RWPE2 (cell line): ENCODE results near the gene FAM153A.
"Not testable (repeated sequence)": the region's sequence is repeated elsewhere in the genome, so short reads cannot be mapped to it uniquely, and the experiment has no call there.

Experiments used
- ATAC-seq: fragments of 200-7000 bp; cut with Tn5 transposase; 3 replicates; pipeline ENCODE4 v1.9.1; 2021; ENCODE audit warnings: low read depth
- DNase-seq: peaks from one replicate; pipeline ENCODE4 v3.0.0-alpha.2; 2020; ENCODE audit warnings: low spot score
- H3K27ac ChIP-seq: fragments of 450-650 bp; 2 replicates; pipeline ENCODE4 v1.5.1; 2017; ENCODE audit warnings: mild to moderate bottlenecking; ENCODE audit not compliant: poor library complexity, severe bottlenecking
- H3K27me3 ChIP-seq: fragments of 250-450 bp; sonication (Bioruptor Pico); 2 replicates; pipeline ENCODE4 v1.5.1; 2021; ENCODE audit warnings: mild to moderate bottlenecking, moderate library complexity; ENCODE audit not compliant: insufficient read depth, poor library complexity, severe bottlenecking
- H3K36me3 ChIP-seq: fragments of 250-450 bp; sonication (Bioruptor Pico); 2 replicates; pipeline ENCODE4 v1.5.1; 2020; ENCODE audit warnings: low read depth, mild to moderate bottlenecking, moderate library complexity
- H3K4me1 ChIP-seq: fragments of 250-450 bp; sonication (Bioruptor Pico); 2 replicates; pipeline ENCODE4 v1.5.1; 2021; ENCODE audit warnings: mild to moderate bottlenecking, moderate library complexity; ENCODE audit not compliant: insufficient read depth, poor library complexity, severe bottlenecking
- H3K4me3 ChIP-seq: fragments of 250-450 bp; sonication (Bioruptor Pico); 2 replicates; pipeline ENCODE4 v1.5.1; 2021; ENCODE audit warnings: mild to moderate bottlenecking, moderate library complexity; ENCODE audit not compliant: severe bottlenecking
- H3K9me3 ChIP-seq: fragments of 250-450 bp; sonication (Bioruptor Pico); 2 replicates; pipeline ENCODE4 v1.5.1; 2021; ENCODE audit warnings: mild to moderate bottlenecking, moderate library complexity; ENCODE audit not compliant: severe bottlenecking

FAM153A gene

DNA sequence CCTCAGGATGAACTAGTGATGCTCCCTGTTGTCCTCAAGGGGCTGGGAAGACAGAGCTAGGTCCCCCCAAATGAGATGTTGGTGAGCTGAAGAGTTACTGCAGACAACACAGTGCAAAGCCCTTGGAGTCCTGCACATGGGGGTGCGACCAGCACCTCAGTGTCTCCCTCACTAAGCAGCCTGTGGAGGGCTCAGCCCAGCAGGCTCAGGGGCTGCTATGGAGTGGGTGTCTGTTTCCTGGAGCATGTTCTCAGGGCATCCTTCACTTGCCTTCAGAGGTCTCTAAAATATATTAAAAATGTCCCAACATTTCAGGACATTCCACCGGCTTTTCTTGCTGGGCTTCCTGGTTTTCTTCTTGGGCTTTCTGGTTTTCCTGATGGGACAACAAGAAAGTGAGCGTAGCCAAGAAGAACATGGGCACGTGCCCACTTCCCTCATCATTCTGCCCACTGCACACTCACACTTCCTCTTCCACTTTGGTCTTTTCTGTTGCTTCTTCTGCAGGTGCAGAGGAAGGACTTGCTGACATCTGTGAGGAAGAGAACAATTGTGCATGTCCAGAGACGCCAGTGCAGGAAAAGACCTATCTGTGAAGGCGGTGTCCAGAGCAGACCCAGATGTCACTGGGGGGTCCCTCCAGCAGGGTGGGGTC lies 58.7 kb downstream of the FAM153A start:
- H3K4me1 ChIP-seq, DNase-seq, H3K27ac ChIP-seq, H3K27me3 ChIP-seq, H3K9me3 ChIP-seq, H3K4me3 ChIP-seq, H3K36me3 ChIP-seq, ATAC-seq: not testable (repeated sequence)

DNA sequence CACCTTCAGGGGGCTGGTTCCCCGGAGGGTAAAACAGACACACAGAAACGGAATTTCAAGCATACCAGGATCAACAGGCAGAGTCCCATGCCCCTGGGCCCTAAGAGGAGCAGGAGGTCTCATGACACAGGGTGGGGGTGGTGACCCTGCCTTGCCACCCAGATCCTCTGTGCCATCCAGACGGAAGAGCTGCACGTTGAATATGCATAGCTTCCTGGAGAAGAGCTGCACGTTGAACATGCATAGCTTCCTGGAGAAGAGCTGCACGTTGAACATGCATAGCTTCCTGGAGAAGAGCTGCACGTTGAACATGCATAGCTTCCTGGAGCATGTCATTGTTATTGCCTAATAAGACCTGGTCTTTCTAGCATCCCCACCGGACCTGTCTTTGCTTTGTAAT lies 59.9 kb downstream of the FAM153A start:
- H3K27me3 ChIP-seq, ATAC-seq, H3K4me3 ChIP-seq, H3K36me3 ChIP-seq, H3K9me3 ChIP-seq, H3K4me1 ChIP-seq, H3K27ac ChIP-seq, DNase-seq: not testable (repeated sequence)

DNA sequence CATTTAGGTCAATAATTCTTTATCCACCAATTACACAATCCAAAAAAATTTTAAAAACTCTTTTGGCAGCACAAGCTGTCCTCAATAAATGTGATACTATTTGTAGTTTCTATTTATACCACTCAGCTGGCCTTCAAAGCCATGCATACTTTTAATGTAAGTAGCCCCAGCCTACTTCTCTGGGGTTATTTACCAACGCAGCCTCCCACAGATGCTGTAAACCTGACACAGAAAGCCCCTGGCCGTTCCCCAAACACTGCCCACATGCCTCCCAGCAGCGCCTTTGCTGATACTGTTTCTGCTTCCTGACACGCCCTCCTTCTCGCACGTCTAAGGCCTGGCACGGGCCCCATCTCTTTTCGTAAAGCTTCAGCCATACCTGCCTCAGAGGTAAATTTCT lies 62.7 kb downstream of the FAM153A start:
- H3K4me3 ChIP-seq, H3K9me3 ChIP-seq, H3K4me1 ChIP-seq, DNase-seq, ATAC-seq, H3K27ac ChIP-seq, H3K36me3 ChIP-seq, H3K27me3 ChIP-seq: not testable (repeated sequence)

DNA sequence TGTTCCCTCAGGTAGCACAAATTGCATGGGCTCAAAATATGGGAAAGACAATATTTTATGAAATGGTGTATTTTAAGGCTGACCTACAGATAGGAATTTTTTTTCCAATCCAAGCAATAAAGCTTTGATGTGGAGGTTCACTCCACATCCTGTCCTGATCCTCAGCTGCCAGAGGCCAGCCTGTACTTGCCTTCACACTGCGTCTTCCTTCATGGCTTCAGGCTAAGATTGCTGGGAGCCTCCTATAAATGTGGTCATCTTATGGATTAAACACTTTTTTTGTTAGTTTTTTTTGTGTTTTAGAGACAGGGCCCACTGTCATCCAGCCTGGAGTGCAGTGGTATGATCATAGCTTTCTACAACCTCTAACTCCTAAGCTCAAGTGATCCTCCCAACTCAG lies 67.3 kb downstream of the FAM153A start:
- not testable (repeated sequence) for H3K27ac ChIP-seq, DNase-seq, H3K4me1 ChIP-seq, H3K27me3 ChIP-seq, H3K36me3 ChIP-seq, H3K9me3 ChIP-seq, H3K4me3 ChIP-seq
- ATAC-seq: peak; percentile 98

DNA sequence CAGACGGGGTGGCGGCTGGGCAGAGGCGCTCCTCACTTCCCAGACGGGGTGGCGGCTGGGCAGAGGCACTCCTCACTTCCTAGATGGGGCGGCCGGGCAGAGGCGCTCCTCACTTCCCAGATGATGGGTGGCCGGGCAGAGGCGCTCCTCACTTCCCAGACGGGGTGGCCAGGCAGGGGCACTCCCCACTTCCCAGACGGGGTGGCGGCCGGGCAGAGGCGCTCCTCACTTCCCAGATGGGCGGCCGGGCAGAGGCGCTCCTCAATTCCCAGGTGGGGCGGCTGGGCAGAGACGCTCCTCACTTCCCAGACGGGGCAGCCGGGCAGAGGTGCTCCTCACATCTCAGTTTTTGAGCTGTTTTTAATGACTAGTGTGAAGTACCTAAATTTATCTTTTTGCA lies 86.6 kb downstream of the FAM153A start:
- not testable (repeated sequence) for H3K4me3 ChIP-seq, H3K9me3 ChIP-seq, DNase-seq, H3K27me3 ChIP-seq, H3K36me3 ChIP-seq, H3K27ac ChIP-seq, H3K4me1 ChIP-seq, ATAC-seq

DNA sequence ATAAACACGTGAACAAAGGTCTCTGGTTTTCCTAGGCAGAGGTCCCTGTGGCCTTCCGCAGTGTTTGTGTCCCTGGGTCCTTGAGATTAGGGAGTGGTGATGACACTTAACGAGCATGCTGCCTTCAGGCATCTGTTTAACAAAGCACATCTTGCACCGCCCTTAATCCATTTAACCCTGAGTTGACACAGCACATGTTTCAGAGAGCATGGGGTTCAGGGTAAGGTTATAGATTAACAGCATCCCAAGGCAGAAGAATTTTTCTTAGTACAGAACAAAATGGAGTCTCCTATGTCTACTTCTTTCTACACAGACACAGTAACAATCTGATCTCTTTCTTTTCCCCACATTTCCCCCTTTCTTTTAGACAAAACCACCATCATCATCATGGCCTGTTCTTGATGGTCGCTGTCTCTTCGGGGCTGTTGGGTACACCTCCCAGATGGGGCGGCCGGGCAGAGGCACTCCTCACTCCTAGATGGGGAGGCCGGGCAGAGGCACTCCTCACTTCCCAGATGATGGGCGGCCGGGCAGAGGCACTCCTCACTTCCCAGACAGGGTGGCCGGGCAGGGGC lies 87.3 kb downstream of the FAM153A start:
- not testable (repeated sequence) for ATAC-seq, H3K4me1 ChIP-seq, H3K4me3 ChIP-seq, H3K36me3 ChIP-seq, H3K27me3 ChIP-seq, H3K9me3 ChIP-seq, H3K27ac ChIP-seq, DNase-seq

DNA sequence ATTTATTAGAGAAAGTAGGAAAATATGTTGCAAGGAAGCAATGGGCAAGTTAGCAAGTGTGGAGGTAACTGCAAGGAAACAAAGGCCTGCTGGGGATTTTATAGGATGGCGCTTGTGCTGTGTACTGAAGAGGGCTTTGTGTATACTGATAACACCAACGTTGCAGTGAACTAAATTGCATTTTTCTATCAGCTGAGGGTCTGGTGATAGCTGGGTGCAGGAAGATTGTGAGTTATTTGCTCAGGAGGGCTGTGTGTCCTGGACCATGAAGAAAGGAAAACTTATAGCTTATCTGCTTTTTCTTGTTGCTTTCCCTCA lies 88.2 kb downstream of the FAM153A start:
- not testable (repeated sequence) for H3K9me3 ChIP-seq, H3K4me1 ChIP-seq, H3K36me3 ChIP-seq, ATAC-seq, H3K27ac ChIP-seq, H3K4me3 ChIP-seq, H3K27me3 ChIP-seq, DNase-seq

DNA sequence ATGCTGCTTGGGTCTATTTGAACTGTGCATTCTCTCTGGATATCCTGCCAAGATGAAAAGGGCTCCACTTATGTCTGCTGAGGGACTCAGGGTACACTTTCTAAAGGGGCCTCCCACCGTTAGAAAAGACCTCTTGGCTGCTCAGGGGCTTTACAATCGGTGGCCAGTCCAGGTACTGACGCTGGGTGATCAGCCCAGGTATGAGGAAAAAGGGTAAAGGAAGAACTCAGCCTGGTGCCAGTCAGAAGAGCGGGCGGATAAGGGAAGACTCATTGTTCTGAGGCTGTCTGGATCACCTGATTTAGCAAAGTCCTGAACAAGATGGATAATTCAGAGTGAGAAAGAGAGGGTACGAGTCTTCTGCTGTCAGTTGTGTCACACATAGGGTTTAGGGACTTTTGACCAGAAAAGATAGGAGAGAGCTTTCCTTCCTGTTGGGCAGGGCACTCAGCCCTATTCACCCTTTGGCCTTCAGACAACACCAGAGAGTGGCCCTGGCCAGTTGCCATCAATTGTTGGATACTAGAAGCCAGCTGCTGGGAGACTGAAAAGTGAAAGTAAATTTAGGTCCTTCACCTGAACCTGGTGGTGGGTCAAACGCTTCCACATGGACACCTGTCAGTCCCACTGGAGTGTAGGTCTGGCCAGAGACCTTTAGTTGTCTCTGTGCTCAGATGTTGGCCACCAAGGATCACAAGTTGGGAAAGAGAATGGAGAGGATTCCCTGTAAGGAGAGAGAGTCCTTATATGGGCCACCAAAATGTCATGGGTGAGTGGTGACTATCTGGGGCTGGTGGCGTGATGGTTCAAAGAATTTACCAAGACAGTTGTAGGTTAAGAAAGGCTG lies 88.8 kb downstream of the FAM153A start:
- H3K4me3 ChIP-seq, H3K27me3 ChIP-seq, H3K36me3 ChIP-seq, H3K4me1 ChIP-seq, H3K27ac ChIP-seq, H3K9me3 ChIP-seq, ATAC-seq, DNase-seq: not testable (repeated sequence)

DNA sequence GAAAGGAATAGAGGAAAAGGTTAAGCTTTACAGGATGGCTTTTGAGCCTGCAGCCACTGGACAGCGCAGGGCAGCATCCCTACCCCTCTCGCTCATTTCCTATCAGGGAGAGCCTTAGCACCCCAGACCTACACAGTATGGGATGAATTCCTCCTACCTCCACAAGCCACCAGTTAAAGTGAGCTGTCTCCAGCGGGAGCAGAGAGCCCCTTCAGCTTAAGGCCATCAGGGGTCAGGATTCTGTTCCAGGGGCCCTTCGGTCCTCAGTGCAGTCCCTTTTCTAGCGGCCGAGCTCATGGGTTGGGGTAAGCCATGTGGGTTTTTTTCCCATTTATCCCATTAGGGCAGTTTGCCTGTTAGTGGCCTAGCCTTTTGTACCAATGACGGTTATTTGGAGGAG lies 89.7 kb downstream of the FAM153A start:
- H3K27me3 ChIP-seq, DNase-seq: not testable (repeated sequence)

DNA sequence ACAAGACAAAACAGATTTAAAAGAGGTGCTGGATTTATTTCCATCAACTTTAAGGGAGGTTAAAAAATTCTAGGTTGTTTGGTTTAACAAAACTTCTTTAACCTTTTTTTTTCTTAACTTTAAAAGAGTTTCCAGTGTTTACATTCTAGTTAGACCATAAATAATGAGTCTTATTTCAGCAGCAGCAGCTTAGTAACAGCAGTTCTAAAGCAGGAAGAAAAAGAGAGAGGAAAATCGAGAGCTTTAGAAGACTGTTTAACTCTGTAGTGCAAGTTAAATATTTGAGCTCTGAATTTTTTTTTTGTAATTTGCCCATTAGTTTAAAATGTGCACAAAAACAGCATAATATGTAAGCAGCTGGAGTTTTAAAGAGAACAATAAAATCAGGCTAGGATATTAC lies 90.2 kb downstream of the FAM153A start:
- H3K9me3 ChIP-seq, DNase-seq, H3K36me3 ChIP-seq, H3K27ac ChIP-seq, H3K4me1 ChIP-seq, H3K27me3 ChIP-seq, H3K4me3 ChIP-seq, ATAC-seq: not testable (repeated sequence)

More for the DNA sequence above, 89.7 kb downstream of the FAM153A start:
- not testable (repeated sequence) for H3K9me3 ChIP-seq, H3K4me1 ChIP-seq, H3K27ac ChIP-seq, H3K36me3 ChIP-seq, H3K4me3 ChIP-seq
- 0 out of 3 replicates have a peak, but pooled peaks have one; percentile 12 for ATAC-seq

DNA sequence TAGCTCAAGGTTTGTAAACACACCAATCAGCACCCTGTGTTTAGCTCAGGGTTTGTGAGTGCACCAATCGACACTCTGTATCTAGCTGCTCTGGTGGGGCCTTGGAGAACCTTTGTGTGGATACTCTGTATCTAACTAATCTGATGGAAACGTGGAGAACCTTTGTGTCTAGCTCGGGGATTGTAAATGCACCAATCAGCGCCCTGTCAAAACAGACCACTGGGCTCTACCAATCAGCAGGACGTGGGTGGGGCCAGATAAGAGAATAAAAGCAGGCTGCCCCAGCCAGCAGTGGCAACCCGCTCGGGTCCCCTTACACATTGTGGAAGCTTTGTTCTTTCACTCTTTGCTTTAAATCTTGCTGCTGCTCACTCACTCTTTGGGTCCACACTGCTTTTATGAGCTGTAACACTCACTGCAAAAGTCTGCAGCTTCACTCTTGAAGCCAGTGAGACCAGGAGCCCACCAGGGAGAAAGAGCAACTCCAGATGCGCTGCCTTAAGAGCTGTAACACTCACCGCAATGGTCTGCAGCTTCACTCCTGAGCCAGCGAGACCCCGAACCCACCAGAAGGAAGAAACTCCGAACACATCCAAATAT lies 93.6 kb downstream of the FAM153A start:
- not testable (repeated sequence) for H3K9me3 ChIP-seq, ATAC-seq, H3K4me3 ChIP-seq, H3K27me3 ChIP-seq, DNase-seq, H3K27ac ChIP-seq, H3K4me1 ChIP-seq, H3K36me3 ChIP-seq
